HepG2 (cell line): Measurements from ENCODE around the gene DMPK. TPM values are rescaled to one million over a fixed set of nuclear protein-coding genes. Genes with fewer than 3 reads are reported as not detected.

Experiments used
- ATAC-seq: fragments of 200-7000 bp; cut with Tn5 transposase; 3 replicates; pipeline ENCODE4 v1.9.1; 2020; ENCODE audit warnings: mild to moderate bottlenecking, moderate library complexity
- BruUV-seq: library from RNA; stranded (reverse); fragments of 400-500 nt; replicated peaks from 2 replicates; lab custom pipeline; 2021; lab: Mats Ljungman, UMichigan
- CTCF ChIA-PET: fragments of 300-600 bp; formaldehyde crosslinking; extraction: SDS; loops from one replicate; lab custom pipeline; 2021; ENCODE audit warnings: low total read pairs, inconsistent platforms, low intra/inter-chr PET ratio; lab: Yijun Ruan, JAX
- POLR2A ChIA-PET: fragments of 350-600 bp; sonication (Branson Sonifier 250); formaldehyde crosslinking; loops from one replicate; lab custom pipeline; 2020; ENCODE audit warnings: antibody characterized with exemption, inconsistent platforms; lab: Yijun Ruan, JAX
- DNase-seq: peaks from one replicate; pipeline ENCODE4 v3.0.0-alpha.2; 2015; ENCODE audit warnings: low spot score
- FAIRE-seq: peaks from 3 replicates; lab custom pipeline; 2011; peaks lifted over from hg19 to GRCh38; lab: Jason Lieb, UNC
- H2AFZ ChIP-seq: one replicate; pipeline ENCODE4 v1.6.1; 2011; ENCODE audit warnings: low read length, inconsistent platforms
- H3K27ac ChIP-seq: fragments of 300-600 bp; 3 replicates; pipeline ENCODE4 v1.8.0; 2011; ENCODE audit warnings: mixed run types, mild to moderate bottlenecking, mixed read lengths, low read length, inconsistent platforms; ENCODE audit not compliant: insufficient read depth; ENCODE audit errors: extremely low read length
- H3K27me3 ChIP-seq, 2 experiments: fragments of 200-600 bp in 1 of 2; 2 replicates in 1 of 2; 3 replicates in 1 of 2; pipeline versions ENCODE4 v1.6.0 to v1.8.0; 2011; ENCODE audit warnings: low read length in 2 of 2, mild to moderate bottlenecking in 2 of 2, moderate library complexity in 2 of 2, inconsistent platforms in 1 of 2; ENCODE audit not compliant: insufficient read depth in 2 of 2, control insufficient read depth in 1 of 2
- H3K36me3 ChIP-seq, 2 experiments: fragments of 200-600 bp in 1 of 2; replicated peaks in 1 of 2; 2 replicates in 1 of 2; 3 replicates in 1 of 2; pipeline versions ENCODE4 v1.5.1 to v1.8.0; 2011; ENCODE audit warnings: low read length in 2 of 2, inconsistent platforms in 1 of 2; ENCODE audit not compliant: insufficient read depth in 2 of 2, control insufficient read depth in 1 of 2
- H3K4me1 ChIP-seq: 2 replicates; pipeline ENCODE4 v1.5.1; 2012; ENCODE audit warnings: low read length, inconsistent platforms; ENCODE audit not compliant: insufficient read depth
- H3K4me2 ChIP-seq: 2 replicates; pipeline ENCODE4 v1.6.0; 2011; ENCODE audit warnings: low read depth, low read length, inconsistent platforms
- H3K4me3 ChIP-seq, 3 experiments: fragments of 200-600 bp in 1 of 3; sonication (generic), shearing (Covaris generic) in 1 of 3; replicated peaks in 1 of 3; 2 replicates each; pipeline ENCODE4 v1.5.1; 2011 to 2016; ENCODE audit warnings: low read length in 3 of 3, inconsistent platforms in 2 of 3, low read depth in 2 of 3, mild to moderate bottlenecking in 2 of 3, control low read depth in 1 of 3, mixed read lengths in 1 of 3; ENCODE audit not compliant: insufficient read depth in 1 of 3
- H3K79me2 ChIP-seq: one replicate; pipeline ENCODE4 v1.6.1; 2011; ENCODE audit warnings: low read length, inconsistent platforms; ENCODE audit not compliant: insufficient read depth
- H3K9ac ChIP-seq: 2 replicates; pipeline ENCODE4 v1.6.0; 2011; ENCODE audit warnings: mild to moderate bottlenecking, low read depth, low read length, inconsistent platforms; ENCODE audit not compliant: insufficient read depth
- H3K9me3 ChIP-seq: 2 replicates; pipeline ENCODE4 v1.5.1; 2012; ENCODE audit warnings: mild to moderate bottlenecking, low read length
- H4K20me1 ChIP-seq: 2 replicates; pipeline ENCODE4 v1.6.0; 2011; ENCODE audit warnings: inconsistent platforms, mild to moderate bottlenecking, low read length, moderate library complexity; ENCODE audit not compliant: insufficient read depth
- AGO2 ChIP-seq: fragments of 200-400 bp; formaldehyde crosslinking; optimal IDR thresholded peaks from 2 replicates; pipeline ENCODE3; 2017; ENCODE audit warnings: mild to moderate bottlenecking, low read depth, low read length, moderate library complexity
- ARID4A ChIP-seq: sonication (generic); formaldehyde crosslinking; IDR thresholded peaks from 2 replicates; pipeline ENCODE4 v1.5.0; 2020; ENCODE audit warnings: mild to moderate bottlenecking, missing genetic modification reagents, borderline replicate concordance
- ATF3 ChIP-seq: sonication (generic); formaldehyde crosslinking; IDR thresholded peaks from 2 replicates; pipeline ENCODE4 v1.4.0; 2020; ENCODE audit warnings: missing genetic modification reagents
- HDAC6 ChIP-seq: fragments of 200-600 bp; sonication (generic); IDR thresholded peaks from 2 replicates; pipeline ENCODE4 v1.7.0; 2017; ENCODE audit warnings: mild to moderate bottlenecking, antibody characterized with exemption, low read length, low read depth
- POLR2A ChIP-seq, 2 experiments: IDR thresholded peaks; 2 replicates each; pipeline ENCODE4 v1.6.1; 2011; ENCODE audit warnings: low read depth in 2 of 2, low read length in 2 of 2, mild to moderate bottlenecking in 1 of 2, moderate library complexity in 1 of 2; ENCODE audit not compliant: insufficient read depth in 1 of 2
- RBFOX2 ChIP-seq: fragments of 200-400 bp; formaldehyde crosslinking; IDR thresholded peaks from 2 replicates; pipeline ENCODE4 v1.6.1; 2017; ENCODE audit warnings: low read depth, mild to moderate bottlenecking, low read length
- RBM22 ChIP-seq: fragments of 200-400 bp; formaldehyde crosslinking; optimal IDR thresholded peaks from 2 replicates; pipeline ENCODE3; 2017; ENCODE audit warnings: mild to moderate bottlenecking, low read length, moderate library complexity
- WGBS: methylation state at CpG from one replicate; pipeline ENCODE4 v1.1.6; 2017; ENCODE audit warnings: low lambda C conversion rate; 5-methylcytosine and 5-hydroxymethylcytosine counted together
- in situ Hi-C: cut with HindIII; loops from 2 replicates; pipeline ENCODE4 v1.10.0; 2017; ENCODE audit warnings: low pct_unique_long_range_greater_than_20kb; ENCODE audit not compliant: extremely low pct_ligation_motif_present
- intact Hi-C: fragments of 100-400 bp; cut with micrococcal nuclease; formaldehyde crosslinking; loops from one replicate; pipeline ENCODE4 v1.10.0; 2022; ENCODE audit not compliant: unreplicated experiment
- polyA plus RNA-seq, 8 experiments: library from polyadenylated mRNA; depleted of rRNA in 3 of 8; stranded (reverse) in 7 of 8; unstranded in 1 of 8; fragments of >200 nt; fragmentation: Illumina TruSeq in 4 of 8; extraction: Trizol in 4 of 8; gene quantifications; 2 replicates each; pipeline versions ENCODE4 v1.2.1 to v1.2.3, GENCODE V29; 2011 to 2016; ENCODE audit warnings: low read depth in 4 of 8, missing spikeins in 1 of 8, mixed read lengths in 1 of 8; ENCODE audit not compliant: insufficient read depth in 1 of 8
- total RNA-seq, 5 experiments: library from RNA; depleted of rRNA; stranded (reverse); fragments of >200 nt; fragmentation: Illumina TruSeq; extraction: Trizol; gene quantifications; 2 replicates each; pipeline ENCODE4 v1.2.3, GENCODE V29; 2016; ENCODE audit warnings: low read depth in 1 of 5
- TF ChIP-seq, protein P1 (sequence below): sonication (generic); formaldehyde crosslinking; IDR thresholded peaks from 2 replicates; pipeline ENCODE4 v1.5.0; 2020; ENCODE audit warnings: missing genetic modification reagents
- TF ChIP-seq, protein P2 (sequence below): sonication (generic); formaldehyde crosslinking; IDR thresholded peaks from 2 replicates; pipeline ENCODE4 v1.4.0; 2020; ENCODE audit warnings: missing genetic modification reagents, borderline replicate concordance

Gene DMPK
- total and polyA plus RNA-seq, 2 of the 13 experiments (the other 11 are each of a cell fraction or from before 2014, with no cell fraction given): 5.3 to 8.8 TPM

DNA sequence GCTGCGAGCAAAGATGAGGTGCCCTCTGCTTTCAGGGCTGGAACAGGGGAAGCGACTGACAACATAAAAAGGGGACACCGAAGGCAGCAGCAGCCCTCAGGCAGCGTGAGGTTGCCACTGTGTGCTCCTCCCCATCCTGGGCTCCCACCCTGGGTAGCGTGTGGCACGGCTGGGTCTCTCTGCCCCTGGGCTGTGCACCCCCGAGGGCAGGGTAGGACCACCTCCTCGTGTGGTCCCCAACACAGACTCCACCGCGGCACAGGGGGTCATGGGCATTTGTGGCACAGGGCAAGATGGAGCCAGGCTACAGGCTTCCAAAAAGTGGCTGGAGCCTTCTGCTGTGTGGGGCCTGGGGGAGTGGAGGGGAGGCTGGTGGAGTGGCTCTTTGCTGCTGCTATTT is 39.3 kb upstream of the DMPK start:
- in situ Hi-C loops: no loop called here
- no peak overlapping the region for H2AFZ ChIP-seq
- no peaks in the 10 kb centered on the region for H3K4me1 ChIP-seq
- no peak for FAIRE-seq
- intact Hi-C loops: no loop called here
- POLR2A ChIA-PET: no interaction called here
- H3K36me3 ChIP-seq: peaks cover 22 to 51% of the 10 kb centered on the region in 2 experiments
- no peaks in the 10 kb centered on the region for H4K20me1 ChIP-seq
- WGBS: 70% methylated on average over 4 of the region's 10 CpGs
- no peak for TF ChIP-seq ATF3 (CRISPR knock-in tag)
- peak; percentile 19 for TF ChIP-seq RBM22
- TF ChIP-seq, protein P1, sequence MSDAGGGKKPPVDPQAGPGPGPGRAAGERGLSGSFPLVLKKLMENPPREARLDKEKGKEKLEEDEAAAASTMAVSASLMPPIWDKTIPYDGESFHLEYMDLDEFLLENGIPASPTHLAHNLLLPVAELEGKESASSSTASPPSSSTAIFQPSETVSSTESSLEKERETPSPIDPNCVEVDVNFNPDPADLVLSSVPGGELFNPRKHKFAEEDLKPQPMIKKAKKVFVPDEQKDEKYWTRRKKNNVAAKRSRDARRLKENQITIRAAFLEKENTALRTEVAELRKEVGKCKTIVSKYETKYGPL: no peak
- no peak for TF ChIP-seq HDAC6
- 0 out of 2 replicates have a peak, but pooled peaks have one; percentile 16 for TF ChIP-seq RBFOX2
- peak in 1 of 2 experiments; percentile 15; a peak in 1 of 4 replicates for TF ChIP-seq POLR2A (IDR thresholded peaks at IDR 0.05; ENCODE audit: insufficient read depth in 1 of 2, low read depth in 2 of 2, low read length in 2 of 2)
- TF ChIP-seq, protein P2, sequence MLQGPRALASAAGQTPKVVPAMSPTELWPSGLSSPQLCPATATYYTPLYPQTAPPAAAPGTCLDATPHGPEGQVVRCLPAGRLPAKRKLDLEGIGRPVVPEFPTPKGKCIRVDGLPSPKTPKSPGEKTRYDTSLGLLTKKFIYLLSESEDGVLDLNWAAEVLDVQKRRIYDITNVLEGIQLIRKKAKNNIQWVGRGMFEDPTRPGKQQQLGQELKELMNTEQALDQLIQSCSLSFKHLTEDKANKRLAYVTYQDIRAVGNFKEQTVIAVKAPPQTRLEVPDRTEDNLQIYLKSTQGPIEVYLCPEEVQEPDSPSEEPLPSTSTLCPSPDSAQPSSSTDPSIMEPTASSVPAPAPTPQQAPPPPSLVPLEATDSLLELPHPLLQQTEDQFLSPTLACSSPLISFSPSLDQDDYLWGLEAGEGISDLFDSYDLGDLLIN: no peak
- TF ChIP-seq AGO2: peak; percentile 70
- TF ChIP-seq ARID4A: no peak
- H3K27ac ChIP-seq: no peak overlapping the region
- H3K9ac ChIP-seq: no peak overlapping the region
- H3K9me3 ChIP-seq: no peaks in the 10 kb centered on the region
- no peak for ATAC-seq
- no peak for DNase-seq
- CTCF ChIA-PET: interaction anchor here (0.6 kb wide), 1 partner anchor 196 kb away, joined by 3 read pairs; no protein-coding TSS in a partner anchor
- no peaks in the 10 kb centered on the region for H3K79me2 ChIP-seq
- H3K4me3 ChIP-seq: no peak overlapping the region
- H3K27me3 ChIP-seq: no peaks in the 10 kb centered on the region
- H3K4me2 ChIP-seq: no peak overlapping the region
- no TSS peak for BruUV-seq
